T-helper 22 cell (primary cell): Measurements from ENCODE around the gene SERPINI2.
"Not testable (repeated sequence)": the region's sequence is repeated elsewhere in the genome, so short reads cannot be mapped to it uniquely, and the experiment has no call there.

Experiments used
- DNase-seq: peaks from one replicate; pipeline ENCODE4 v3.0.0-alpha.2; 2020; ENCODE audit warnings: low read depth

The SERPINI2 gene

DNA sequence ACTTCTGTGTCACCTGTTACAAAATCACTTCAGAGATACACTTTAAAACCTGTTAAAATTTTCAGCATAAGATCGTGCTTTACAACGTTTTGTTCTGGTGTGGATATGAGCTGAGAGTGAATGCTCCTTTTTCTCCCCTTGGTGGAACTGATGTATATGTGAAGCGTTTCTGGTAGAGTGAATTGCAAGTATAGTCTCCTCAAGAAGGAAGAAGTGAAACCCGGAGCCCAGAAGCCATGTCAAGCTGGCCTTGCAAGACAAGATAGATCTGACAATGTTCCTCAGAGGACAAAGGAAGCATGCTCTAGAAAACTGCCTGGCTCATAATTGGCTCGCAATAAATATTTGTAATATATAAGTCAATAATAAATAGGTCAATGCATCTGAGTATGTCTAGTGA is 23.6 kb downstream of the SERPINI2 start:
- no peak for DNase-seq

DNA sequence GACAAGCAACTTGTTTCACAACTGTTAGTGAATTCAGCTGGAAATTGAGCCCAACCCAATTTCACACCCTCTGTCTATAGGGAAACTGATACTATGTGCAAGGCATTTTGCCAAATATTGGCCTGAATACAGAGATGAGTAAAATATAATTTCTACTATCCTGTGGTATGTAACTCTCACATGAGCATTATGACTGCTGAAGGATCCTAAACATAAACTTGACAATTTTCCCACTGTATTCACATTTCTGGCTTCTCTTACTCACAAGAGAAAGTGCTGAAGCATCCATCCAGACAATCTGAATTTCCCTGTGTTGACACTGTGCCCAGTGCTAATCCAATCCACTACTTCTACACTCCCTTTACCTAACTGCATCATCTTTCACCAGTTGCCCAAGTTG is 28.4 kb downstream of the SERPINI2 start:
- DNase-seq, result no peak

DNA sequence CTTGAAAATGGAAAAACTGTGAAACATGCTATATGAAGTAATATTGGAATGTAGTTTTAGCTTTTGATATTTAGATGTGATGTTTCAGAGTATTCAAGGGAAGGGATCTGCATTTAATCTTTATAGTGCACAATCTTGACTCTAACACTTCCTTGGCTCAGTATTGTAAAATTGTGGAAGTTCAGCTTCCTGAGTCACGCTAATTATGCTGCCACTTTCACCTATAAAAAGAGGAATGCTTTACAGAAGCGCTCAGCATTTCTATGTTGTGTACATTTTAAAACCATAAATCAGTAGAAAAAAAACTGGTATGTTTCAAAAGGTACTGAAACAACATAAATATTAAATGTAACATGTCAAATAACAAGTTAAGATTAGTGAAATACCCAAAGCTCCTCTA is 32.6 kb downstream of the SERPINI2 start:
- DNase-seq, result no peak

DNA sequence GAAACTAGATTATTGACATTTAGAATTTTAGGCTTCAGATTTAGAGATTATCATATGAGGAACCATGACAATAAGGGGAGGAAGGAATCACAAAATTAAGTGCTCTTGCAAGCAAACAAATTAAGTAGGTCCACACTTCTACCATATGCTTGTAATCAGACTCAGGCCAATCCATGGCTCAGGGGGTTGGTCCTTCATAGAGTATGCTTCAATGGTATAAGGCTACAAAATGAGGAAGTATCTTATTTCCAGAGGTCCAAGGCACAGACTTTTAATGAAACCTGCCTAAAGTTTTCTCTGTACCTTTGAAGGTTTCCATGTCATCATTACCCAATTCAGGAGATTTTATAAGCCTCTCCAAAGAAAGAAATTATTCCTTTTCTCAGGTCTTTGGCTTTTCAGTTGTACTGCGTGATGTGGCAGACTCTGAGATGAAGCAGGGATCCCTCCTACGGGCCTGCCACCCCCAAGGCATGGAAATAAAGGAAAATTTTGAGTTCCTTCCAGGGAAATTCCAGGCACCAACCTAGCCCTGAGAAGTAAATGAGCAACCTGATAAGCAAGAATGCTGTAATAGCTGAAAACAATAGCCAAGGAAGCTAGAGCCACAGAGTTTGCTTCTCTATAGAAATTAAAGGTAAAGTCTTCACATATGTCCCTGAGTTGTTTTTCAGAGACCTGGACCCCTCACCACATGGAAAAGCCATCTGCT is 36.3 kb downstream of the SERPINI2 start:
- DNase-seq, result no peak

DNA sequence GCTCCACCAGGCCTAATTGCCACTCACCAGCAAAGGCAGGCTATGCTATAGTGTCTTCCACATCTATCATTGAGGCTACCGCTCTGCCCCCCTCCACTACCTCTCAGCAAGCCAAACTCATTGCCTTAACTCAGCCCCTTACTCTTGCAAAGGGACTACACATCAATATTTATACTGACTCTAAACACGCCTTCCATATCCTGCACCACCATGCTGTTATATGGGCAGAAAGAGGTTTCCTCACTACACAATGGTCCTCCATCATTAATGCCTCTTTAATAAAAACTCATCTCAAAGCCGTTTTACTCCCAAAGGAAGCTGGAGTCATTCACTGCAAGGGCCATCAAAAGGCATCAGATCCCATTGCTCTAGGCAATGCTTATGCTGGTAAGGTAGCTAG is 46.9 kb downstream of the SERPINI2 start:
- DNase-seq, result not testable (repeated sequence)

DNA sequence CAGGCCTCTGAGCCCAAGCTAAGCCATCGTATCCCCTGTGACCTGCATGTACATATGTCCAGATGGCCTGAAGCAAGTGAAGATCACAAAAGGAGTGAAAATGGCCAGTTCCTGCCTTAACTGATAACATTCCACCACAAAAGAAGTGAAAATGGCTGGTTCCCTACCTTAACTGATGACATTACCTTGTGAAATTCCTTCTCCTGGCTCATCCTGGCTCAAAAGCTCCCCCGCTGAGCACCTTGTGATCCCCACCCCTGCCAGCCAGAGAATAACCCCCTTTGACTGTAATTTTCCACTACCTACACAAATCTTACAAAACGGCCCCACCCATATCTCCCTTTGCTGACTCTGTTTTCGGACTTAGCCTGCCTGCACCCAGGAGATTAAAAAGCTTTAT is 51.4 kb downstream of the SERPINI2 start:
- DNase-seq, result not testable (repeated sequence)

DNA sequence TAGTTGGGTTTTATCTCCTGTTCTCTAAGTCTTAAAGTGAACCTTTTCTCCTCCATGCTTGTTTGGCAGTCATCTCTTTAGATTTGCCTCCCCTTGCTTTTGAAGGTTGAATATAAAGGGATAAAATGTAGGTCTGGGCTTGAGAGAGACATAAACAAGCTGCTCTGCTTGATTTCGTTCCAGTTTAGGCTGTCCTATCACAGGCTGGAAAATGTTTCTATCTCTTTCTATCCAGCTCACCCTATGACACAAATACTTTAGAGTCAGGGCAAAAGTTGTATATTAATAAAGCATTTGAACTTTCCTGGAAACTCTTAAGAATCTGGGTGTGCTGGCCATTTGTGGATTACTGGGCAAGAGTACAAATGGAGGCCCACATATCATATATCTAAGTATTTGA is 64.2 kb downstream of the SERPINI2 start:
- no peak for DNase-seq

DNA sequence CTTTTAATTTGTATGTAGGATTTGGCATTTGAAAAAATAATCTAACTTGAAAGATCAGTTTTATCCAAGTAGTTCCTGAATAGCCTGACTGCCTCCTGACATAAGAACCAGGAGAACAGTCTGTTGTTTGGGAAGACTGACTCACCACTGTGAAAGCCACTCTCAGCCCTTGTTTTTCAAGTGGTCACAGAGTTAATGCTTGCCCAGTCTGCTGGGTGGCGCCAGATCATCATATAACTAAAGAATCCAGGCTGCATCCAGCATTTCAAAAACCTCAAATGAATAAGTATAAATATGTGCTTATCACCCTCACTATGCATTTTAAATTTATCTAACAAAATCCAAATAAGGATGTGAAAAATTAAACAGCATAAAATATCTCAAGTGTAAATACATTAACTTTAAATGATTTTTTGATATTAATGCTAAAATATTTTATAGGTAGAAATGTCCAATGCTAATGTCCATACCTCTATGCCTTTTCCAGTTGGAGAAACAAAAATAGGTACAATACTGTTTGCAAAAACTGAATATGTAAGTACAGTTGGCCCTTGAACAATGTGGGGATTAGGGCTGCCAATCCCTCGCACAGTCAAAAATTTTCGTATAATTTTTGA is 66.9 kb downstream of the SERPINI2 start:
- DNase-seq, result no peak

DNA sequence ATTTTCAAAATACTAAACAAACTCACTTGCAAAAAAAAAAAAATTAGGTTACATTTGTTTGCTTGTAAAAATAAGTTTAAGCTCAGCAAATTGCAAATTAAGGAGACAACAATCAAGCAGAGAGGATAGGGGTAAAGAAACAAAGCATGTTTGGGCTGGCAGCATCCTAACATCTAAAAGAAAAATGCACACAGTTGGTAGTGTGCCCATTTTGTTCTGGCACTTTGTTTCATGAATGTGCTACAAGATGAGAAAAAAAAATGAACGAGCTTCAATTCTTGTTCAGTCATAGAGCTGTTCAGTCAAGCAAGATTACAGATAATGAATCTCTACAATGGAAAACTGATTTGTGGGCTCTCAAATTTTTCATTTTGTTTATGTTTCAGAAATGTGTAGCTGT is 76.0 kb downstream of the SERPINI2 start:
- DNase-seq, result no peak

DNA sequence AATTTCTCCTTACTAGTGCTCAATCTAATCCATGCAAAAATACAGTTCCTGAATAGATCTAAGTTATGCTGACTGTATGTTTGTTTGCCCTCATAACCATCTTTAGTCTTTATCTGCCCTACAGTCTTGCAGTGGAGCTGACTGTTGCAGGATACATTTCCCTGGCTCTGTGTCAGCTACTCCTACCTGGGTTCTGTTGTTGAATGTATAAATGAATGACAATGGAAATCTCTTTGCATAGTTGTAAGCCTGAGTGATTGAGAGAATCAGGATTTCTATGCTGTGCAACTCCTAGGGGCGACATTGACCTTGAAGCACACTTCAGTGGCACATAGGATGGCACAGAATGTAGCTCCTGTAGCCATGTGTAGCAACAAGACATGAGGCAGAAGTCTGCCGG is 77.8 kb downstream of the SERPINI2 start:
- DNase-seq, result no peak

DNA sequence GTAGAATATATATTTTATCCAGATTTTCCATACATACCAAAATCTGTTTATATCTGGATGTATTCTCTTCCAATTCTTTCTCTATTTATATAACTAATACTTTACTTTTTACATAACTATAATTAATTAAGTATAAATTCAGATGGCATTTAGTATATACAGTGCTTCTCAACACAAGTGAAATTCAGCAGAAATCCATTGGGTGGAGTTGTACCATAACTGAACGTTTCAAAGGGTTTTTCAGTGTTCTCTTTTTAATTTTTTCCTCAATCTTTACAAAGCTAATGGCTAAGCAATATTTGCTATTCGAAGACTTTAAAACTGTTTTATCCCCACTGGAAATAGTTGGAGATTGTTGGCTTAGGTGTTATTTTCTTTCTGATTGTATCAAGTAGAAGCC is 79.8 kb downstream of the SERPINI2 start:
- DNase-seq, result no peak
